Caco-2 (cell line): Measurements from ENCODE around the gene PPP2R5C. TPM values are rescaled to one million over a fixed set of nuclear protein-coding genes. Genes with fewer than 3 reads are reported as not detected.

ENCODE experiments used
- BruUV-seq: library from RNA; stranded (reverse); fragments of 400-500 nt; replicated peaks from 2 replicates; lab custom pipeline; 2021; lab: Mats Ljungman, UMichigan
- CTCF ChIA-PET: fragments of 300-600 bp; sonication (Branson Sonifier 250); formaldehyde crosslinking; loops from one replicate; lab custom pipeline; 2022; ENCODE audit warnings: antibody characterized with exemption; lab: Charles Lee
- POLR2A ChIA-PET: fragments of 300-600 bp; sonication (Branson Sonifier 250); formaldehyde crosslinking; loops from one replicate; lab custom pipeline; 2022; ENCODE audit warnings: antibody characterized with exemption; lab: Charles Lee
- DNase-seq, 2 experiments: peaks; one replicate each; pipeline versions ENCODE4 v3.0.0 to v3.0.0-alpha.2; 2020 to 2022
- H3K27me3 ChIP-seq: replicated peaks from 2 replicates; pipeline ENCODE4 v1.6.0; 2011; ENCODE audit warnings: low read length; ENCODE audit not compliant: control insufficient read depth, insufficient read depth
- H3K36me3 ChIP-seq: 2 replicates; pipeline ENCODE4 v1.5.1; 2011; ENCODE audit warnings: low read length; ENCODE audit not compliant: control insufficient read depth, insufficient read depth
- H3K4me1 ChIP-seq: fragments of 250-450 bp; sonication (Bioruptor Pico); 2 replicates; pipeline ENCODE4 v1.5.1; 2020; ENCODE audit warnings: mild to moderate bottlenecking
- H3K4me3 ChIP-seq: 2 replicates; pipeline ENCODE4 v1.5.1; 2011; ENCODE audit warnings: low read depth, mild to moderate bottlenecking, control low read depth, low read length
- H3K9me3 ChIP-seq: fragments of 250-450 bp; sonication (Bioruptor Pico); 2 replicates; pipeline ENCODE4 v1.5.1; 2020; ENCODE audit warnings: mild to moderate bottlenecking, moderate library complexity
- H3K27ac Mint-ChIP-seq: one replicate; pipeline ENCODE4 v1.8.0; 2022; ENCODE audit warnings: mixed read lengths; ENCODE audit not compliant: unreplicated experiment
- H3K27me3 Mint-ChIP-seq: one replicate; pipeline ENCODE4 v1.8.0; 2022; ENCODE audit warnings: mixed read lengths; ENCODE audit not compliant: insufficient read depth, unreplicated experiment
- H3K36me3 Mint-ChIP-seq: one replicate; pipeline ENCODE4 v1.8.0; 2022; ENCODE audit warnings: mild to moderate bottlenecking, mixed read lengths; ENCODE audit not compliant: insufficient read depth, unreplicated experiment
- H3K4me1 Mint-ChIP-seq: one replicate; pipeline ENCODE4 v1.8.0; 2022; ENCODE audit warnings: low read depth, mixed read lengths; ENCODE audit not compliant: unreplicated experiment
- H3K4me3 Mint-ChIP-seq: one replicate; pipeline ENCODE4 v1.8.0; 2022; ENCODE audit warnings: mild to moderate bottlenecking, moderate library complexity, mixed read lengths; ENCODE audit not compliant: unreplicated experiment
- H3K9me3 Mint-ChIP-seq: one replicate; pipeline ENCODE4 v1.8.0; 2022; ENCODE audit warnings: mixed read lengths; ENCODE audit not compliant: unreplicated experiment
- CTCF ChIP-seq, 2 experiments: fragments of 200-600 bp in 1 of 2; IDR thresholded peaks; 1 replicate in 1 of 2; 2 replicates in 1 of 2; pipeline versions ENCODE4 v1.5.1 to v1.8.0; 2011 to 2022; ENCODE audit warnings: antibody characterized with exemption in 1 of 2, control low read depth in 1 of 2, inconsistent platforms in 1 of 2, low read depth in 1 of 2, low read length in 1 of 2, mild to moderate bottlenecking in 1 of 2, moderate library complexity in 1 of 2; ENCODE audit not compliant: insufficient read depth in 1 of 2, severe bottlenecking in 1 of 2, unreplicated experiment in 1 of 2
- intact Hi-C: fragments of 100-400 bp; cut with micrococcal nuclease; formaldehyde crosslinking; loops from one replicate; pipeline ENCODE4 v1.10.0; 2022; ENCODE audit not compliant: unreplicated experiment
- total RNA-seq: library from RNA; stranded (reverse); gene quantifications from 2 replicates; pipeline ENCODE4 v1.2.3, GENCODE V29; 2022

PPP2R5C gene
- total RNA-seq, 1 experiment from 2014 or later = 97.5 TPM

GRCh38 chr14:101735453-101735852 is 26.1 kb upstream of the PPP2R5C start:
- Mint-ChIP-seq H3K27me3 (no peaks in the 10 kb centered on the region), H3K36me3 (no peaks in the 10 kb centered on the region), H3K4me1 (no peaks in the 10 kb centered on the region), H3K4me3 (no peak overlapping the region), H3K27ac (no peak overlapping the region), H3K9me3 (peaks cover 12% of the 10 kb centered on the region)
- intact Hi-C loops = no loop called here
- H3K4me3 ChIP-seq = no peak overlapping the region
- no peak for TF ChIP-seq CTCF (IDR thresholded peaks at IDR 0.05; ENCODE audit: insufficient read depth in 1 of 2, low read depth in 1 of 2, low read length in 1 of 2, severe bottlenecking in 1 of 2, unreplicated experiment in 1 of 2)
- BruUV-seq = no TSS peak
- peaks cover 13% of the 10 kb centered on the region; the same call in 1 of the 2 replicates for H3K4me1 ChIP-seq
- no peak for DNase-seq
- ChIA-PET CTCF (no interaction called here), POLR2A (no interaction called here)
- no peaks in the 10 kb centered on the region for H3K27me3 ChIP-seq
- H3K9me3 ChIP-seq = peaks cover 7% of the 10 kb centered on the region; the same call in 1 of the 2 replicates
- no peaks in the 10 kb centered on the region for H3K36me3 ChIP-seq

GRCh38 chr14:101736071-101736470 is 25.4 kb upstream of the PPP2R5C start:
- Mint-ChIP-seq H3K9me3 (peaks cover 12% of the 10 kb centered on the region), H3K27ac (no peak overlapping the region), H3K4me1 (no peaks in the 10 kb centered on the region), H3K27me3 (no peaks in the 10 kb centered on the region), H3K36me3 (no peaks in the 10 kb centered on the region), H3K4me3 (no peak overlapping the region)
- H3K4me1 ChIP-seq = peaks cover 11% of the 10 kb centered on the region; the same call in 1 of the 2 replicates
- intact Hi-C loops = no loop called here
- ChIA-PET POLR2A (interaction anchor here (0.7 kb wide), 1 partner anchor 93 kb away, joined by 6 read pairs; no protein-coding TSS in a partner anchor), CTCF (no interaction called here)
- no peaks in the 10 kb centered on the region for H3K36me3 ChIP-seq
- no peak for TF ChIP-seq CTCF (IDR thresholded peaks at IDR 0.05; ENCODE audit: insufficient read depth in 1 of 2, low read depth in 1 of 2, low read length in 1 of 2, severe bottlenecking in 1 of 2, unreplicated experiment in 1 of 2)
- peaks cover 12% of the 10 kb centered on the region for H3K9me3 ChIP-seq
- DNase-seq = no peak
- BruUV-seq = no TSS peak
- no peak overlapping the region for H3K4me3 ChIP-seq
- no peaks in the 10 kb centered on the region for H3K27me3 ChIP-seq

- Histone ChIP-seq H3K36me3 (no peaks in the 10 kb centered on the region), H3K27me3 (no peaks in the 10 kb centered on the region), H3K4me1 (peaks cover 6% of the 10 kb centered on the region; the same call in 1 of the 2 replicates), H3K9me3 (peaks cover 14% of the 10 kb centered on the region), H3K4me3 (no peak overlapping the region)
- CTCF ChIA-PET = no interaction called here
- intact Hi-C loops = no loop called here
- H3K4me3 Mint-ChIP-seq = no peak overlapping the region
- H3K9me3 Mint-ChIP-seq = peaks cover 16% of the 10 kb centered on the region
- no peak for TF ChIP-seq CTCF (IDR thresholded peaks at IDR 0.05; ENCODE audit: insufficient read depth in 1 of 2, low read depth in 1 of 2, low read length in 1 of 2, severe bottlenecking in 1 of 2, unreplicated experiment in 1 of 2)
- no peaks in the 10 kb centered on the region for H3K36me3 Mint-ChIP-seq
- BruUV-seq = no TSS peak
- DNase-seq = no peak
- POLR2A ChIA-PET = interaction anchor here (0.7 kb wide), 1 partner anchor 93 kb away, joined by 6 read pairs; no protein-coding TSS in a partner anchor
- H3K27ac Mint-ChIP-seq = no peak overlapping the region
- no peaks in the 10 kb centered on the region for H3K4me1 Mint-ChIP-seq
- H3K27me3 Mint-ChIP-seq = no peaks in the 10 kb centered on the region
These were observed 24.9 kb upstream of the PPP2R5C start for GRCh38 chr14:101736585-101736984.
